H9 (cell line): ENCODE results near the gene ACADL. TPM values are rescaled to one million over a fixed set of nuclear protein-coding genes. Genes with fewer than 3 reads are reported as not detected.

Source experiments
- DNase-seq: peaks from one replicate; pipeline ENCODE4 v3.0.0-alpha.2; 2017
- H2AFZ ChIP-seq: one replicate; pipeline ENCODE4 v1.6.1; 2013; ENCODE audit warnings: mild to moderate bottlenecking, low read length, control low read depth, moderate library complexity
- H2AK5ac ChIP-seq: 2 replicates; pipeline ENCODE4 v1.6.1; 2013; ENCODE audit warnings: low read length, control low read depth, mixed read lengths; ENCODE audit not compliant: insufficient read length
- H2BK120ac ChIP-seq: one replicate; pipeline ENCODE4 v1.6.1; 2013; ENCODE audit warnings: low read depth, mild to moderate bottlenecking, low read length, control low read depth, inconsistent platforms; ENCODE audit not compliant: poor library complexity, severe bottlenecking
- H2BK12ac ChIP-seq: 2 replicates; pipeline ENCODE4 v1.6.1; 2013; ENCODE audit warnings: low read length, control low read depth, mixed read lengths, low read depth; ENCODE audit not compliant: insufficient read length
- H2BK15ac ChIP-seq: 2 replicates; pipeline ENCODE4 v1.6.1; 2013; ENCODE audit warnings: low read depth, low read length, control low read depth
- H2BK20ac ChIP-seq: one replicate; pipeline ENCODE4 v1.6.1; 2013; ENCODE audit warnings: low read depth, mild to moderate bottlenecking, low read length, control low read depth, inconsistent platforms; ENCODE audit not compliant: poor library complexity, severe bottlenecking
- H2BK5ac ChIP-seq: 2 replicates; pipeline ENCODE4 v1.6.1; 2013; ENCODE audit warnings: low read length, control low read depth, mixed read lengths; ENCODE audit not compliant: insufficient read length
- H3K14ac ChIP-seq: 2 replicates; pipeline ENCODE4 v1.6.1; 2013; ENCODE audit warnings: low read length, control low read depth; ENCODE audit not compliant: insufficient read depth
- H3K18ac ChIP-seq: 2 replicates; pipeline ENCODE4 v1.6.1; 2013; ENCODE audit warnings: low read depth, mild to moderate bottlenecking, mixed read lengths, low read length, control low read depth; ENCODE audit not compliant: insufficient read length
- H3K23ac ChIP-seq: 2 replicates; pipeline ENCODE4 v1.6.1; 2013; ENCODE audit warnings: low read length, control low read depth, mixed read lengths, low read depth; ENCODE audit not compliant: insufficient read length
- H3K23me2 ChIP-seq: 2 replicates; pipeline ENCODE4 v1.6.1; 2013; ENCODE audit warnings: low read depth, mild to moderate bottlenecking, mixed read lengths, low read length, control low read depth; ENCODE audit not compliant: insufficient read length, poor library complexity, severe bottlenecking
- H3K27ac ChIP-seq: 2 replicates; pipeline ENCODE4 v1.5.1; 2013; ENCODE audit warnings: low read length, control low read depth, mixed read lengths, low read depth; ENCODE audit not compliant: insufficient read length
- H3K27me3 ChIP-seq: 2 replicates; pipeline ENCODE4 v1.6.1; 2013; ENCODE audit warnings: low read length, control low read depth, inconsistent platforms; ENCODE audit not compliant: insufficient read depth
- H3K4ac ChIP-seq: 2 replicates; pipeline ENCODE4 v1.6.1; 2013; ENCODE audit warnings: low read depth, mild to moderate bottlenecking, control low read depth, inconsistent platforms, low read length, moderate library complexity
- H3K4me1 ChIP-seq: 2 replicates; pipeline ENCODE4 v1.6.1; 2013; ENCODE audit warnings: low read length, control low read depth, inconsistent platforms; ENCODE audit not compliant: insufficient read depth
- H3K4me2 ChIP-seq: 2 replicates; pipeline ENCODE4 v1.6.1; 2013; ENCODE audit warnings: low read length, control low read depth, mixed read lengths; ENCODE audit not compliant: insufficient read length, insufficient read depth
- H3K56ac ChIP-seq: 2 replicates; pipeline ENCODE4 v1.6.1; 2013; ENCODE audit warnings: low read depth, mild to moderate bottlenecking, mixed read lengths, low read length, control low read depth; ENCODE audit not compliant: insufficient read length
- H3K79me1 ChIP-seq: 2 replicates; pipeline ENCODE4 v1.6.1; 2013; ENCODE audit warnings: low read depth, mild to moderate bottlenecking, moderate library complexity, low read length, control low read depth, inconsistent platforms; ENCODE audit not compliant: insufficient read depth, poor library complexity, severe bottlenecking
- H3K79me2 ChIP-seq: 2 replicates; pipeline ENCODE4 v1.6.1; 2013; ENCODE audit warnings: low read length, control low read depth, inconsistent platforms; ENCODE audit not compliant: insufficient read depth
- H3K9ac ChIP-seq: 2 replicates; pipeline ENCODE4 v1.6.1; 2013; ENCODE audit warnings: low read length, control low read depth, mixed read lengths; ENCODE audit not compliant: insufficient read length; ENCODE audit errors: extremely low read depth
- H3K9me3 ChIP-seq: one replicate; pipeline ENCODE4 v1.6.1; 2013; ENCODE audit warnings: low read depth, low read length, inconsistent platforms; ENCODE audit not compliant: control insufficient read depth
- H3T11ph ChIP-seq: one replicate; pipeline ENCODE4 v1.6.1; 2013; ENCODE audit warnings: mild to moderate bottlenecking, low read length, control low read depth, inconsistent platforms
- H4K20me1 ChIP-seq: one replicate; pipeline ENCODE4 v1.6.1; 2013; ENCODE audit not compliant: control insufficient read depth, insufficient read length, insufficient read depth
- H4K5ac ChIP-seq: 2 replicates; pipeline ENCODE4 v1.6.1; 2013; ENCODE audit warnings: low read depth, mild to moderate bottlenecking, mixed read lengths, low read length, control low read depth; ENCODE audit not compliant: insufficient read length
- H4K8ac ChIP-seq: replicated peaks from 2 replicates; pipeline ENCODE4 v1.6.1; 2013; ENCODE audit warnings: low read length, control low read depth, mixed read lengths, low read depth; ENCODE audit not compliant: insufficient read length
- H4K91ac ChIP-seq: 2 replicates; pipeline ENCODE4 v1.6.1; 2013; ENCODE audit warnings: low read depth, mild to moderate bottlenecking, moderate library complexity, mixed read lengths, low read length, control low read depth; ENCODE audit not compliant: insufficient read length
- H3K27ac Mint-ChIP-seq, 3 experiments: 2 replicates in 2 of 3; 3 replicates in 1 of 3; pipeline ENCODE4 v1.8.0; 2020 to 2021; ENCODE audit warnings: mixed read lengths in 3 of 3, mild to moderate bottlenecking in 1 of 3, moderate library complexity in 1 of 3
- H3K27me3 Mint-ChIP-seq: 2 replicates; pipeline ENCODE4 v1.8.0; 2021; ENCODE audit warnings: low read depth, mild to moderate bottlenecking, moderate library complexity, mixed read lengths
- H3K36me3 Mint-ChIP-seq, 3 experiments: 2 replicates in 2 of 3; 3 replicates in 1 of 3; pipeline ENCODE4 v1.8.0; 2020 to 2021; ENCODE audit warnings: low read depth in 3 of 3, mixed read lengths in 3 of 3; ENCODE audit not compliant: insufficient read depth in 1 of 3
- H3K4me1 Mint-ChIP-seq, 2 experiments: 2 replicates each; pipeline ENCODE4 v1.8.0; 2020; ENCODE audit warnings: mixed read lengths in 2 of 2
- H3K4me3 Mint-ChIP-seq, 2 experiments: 2 replicates in 1 of 2; 3 replicates in 1 of 2; pipeline ENCODE4 v1.8.0; 2020 to 2021; ENCODE audit warnings: mild to moderate bottlenecking in 2 of 2, mixed read lengths in 2 of 2, moderate library complexity in 1 of 2
- H3K9me3 Mint-ChIP-seq, 2 experiments: 2 replicates in 1 of 2; 3 replicates in 1 of 2; pipeline ENCODE4 v1.8.0; 2020; ENCODE audit warnings: mild to moderate bottlenecking in 2 of 2, mixed read lengths in 2 of 2, moderate library complexity in 1 of 2
- WGBS: extraction: QIAGEN DNeasy Blood & Tissue Kit; methylation state at CpG from one replicate; pipeline ENCODE4 v1.1.7; 2013; ENCODE audit warnings: missing lambda C conversion rate, low lambda C conversion rate, mixed read lengths; ENCODE audit not compliant: insufficient read length; ENCODE audit errors: extremely low coverage; 5-methylcytosine and 5-hydroxymethylcytosine counted together
- total RNA-seq: library from RNA; stranded (reverse); gene quantifications from 2 replicates; pipeline ENCODE4 v1.2.1, GENCODE V29; 2021
- TF ChIP-seq, protein P1 (sequence below): fragments of 200-600 bp; sonication (generic); conservative IDR thresholded peaks from 3 replicates; pipeline ENCODE4 v1.8.0; 2021; ENCODE audit warnings: antibody characterized with exemption, mild to moderate bottlenecking

The ACADL gene
- total RNA-seq, 1 experiment from 2014 or later, result 0.26 TPM

GRCh38 chr2:210233487-210233886 is 8.2 kb upstream of the ACADL start:
- no peak overlapping the region for H2BK12ac ChIP-seq
- H4K5ac ChIP-seq, result no peak overlapping the region
- H3K4me1 ChIP-seq, result no peaks in the 10 kb centered on the region
- H3K4me2 ChIP-seq, result no peak overlapping the region
- peaks cover 7% of the 10 kb centered on the region; the same call in 1 of the 2 replicates for H3K27me3 Mint-ChIP-seq
- H2BK120ac ChIP-seq, result no peak overlapping the region
- no peak overlapping the region for H2AFZ ChIP-seq
- H3K23ac ChIP-seq, result no peak overlapping the region
- H4K20me1 ChIP-seq, result no peaks in the 10 kb centered on the region
- H2BK5ac ChIP-seq, result no peak overlapping the region
- H2AK5ac ChIP-seq, result no peak overlapping the region
- H4K8ac ChIP-seq, result no peak overlapping the region
- H3K9me3 Mint-ChIP-seq, result no peaks in the 10 kb centered on the region
- no peaks in the 10 kb centered on the region for H3K27me3 ChIP-seq
- no peaks in the 10 kb centered on the region for H3K23me2 ChIP-seq
- H3K18ac ChIP-seq, result no peak overlapping the region
- H3K79me2 ChIP-seq, result no peaks in the 10 kb centered on the region
- H3T11ph ChIP-seq, result no peak overlapping the region
- peaks cover 0 to 10% of the 10 kb centered on the region in 2 experiments; a peak in 2 of 4 replicates for H3K4me1 Mint-ChIP-seq
- H3K4me3 Mint-ChIP-seq, result no peak overlapping the region
- DNase-seq, result no peak
- no peak overlapping the region for H2BK15ac ChIP-seq
- no peak overlapping the region for H3K14ac ChIP-seq
- H3K27ac ChIP-seq, result no peak overlapping the region
- H3K79me1 ChIP-seq, result no peaks in the 10 kb centered on the region
- WGBS, result no CpG with 5 or more reads among the region's 3 CpGs
- H3K9ac ChIP-seq, result no peak overlapping the region
- no peak overlapping the region for H2BK20ac ChIP-seq
- TF ChIP-seq, protein P1, sequence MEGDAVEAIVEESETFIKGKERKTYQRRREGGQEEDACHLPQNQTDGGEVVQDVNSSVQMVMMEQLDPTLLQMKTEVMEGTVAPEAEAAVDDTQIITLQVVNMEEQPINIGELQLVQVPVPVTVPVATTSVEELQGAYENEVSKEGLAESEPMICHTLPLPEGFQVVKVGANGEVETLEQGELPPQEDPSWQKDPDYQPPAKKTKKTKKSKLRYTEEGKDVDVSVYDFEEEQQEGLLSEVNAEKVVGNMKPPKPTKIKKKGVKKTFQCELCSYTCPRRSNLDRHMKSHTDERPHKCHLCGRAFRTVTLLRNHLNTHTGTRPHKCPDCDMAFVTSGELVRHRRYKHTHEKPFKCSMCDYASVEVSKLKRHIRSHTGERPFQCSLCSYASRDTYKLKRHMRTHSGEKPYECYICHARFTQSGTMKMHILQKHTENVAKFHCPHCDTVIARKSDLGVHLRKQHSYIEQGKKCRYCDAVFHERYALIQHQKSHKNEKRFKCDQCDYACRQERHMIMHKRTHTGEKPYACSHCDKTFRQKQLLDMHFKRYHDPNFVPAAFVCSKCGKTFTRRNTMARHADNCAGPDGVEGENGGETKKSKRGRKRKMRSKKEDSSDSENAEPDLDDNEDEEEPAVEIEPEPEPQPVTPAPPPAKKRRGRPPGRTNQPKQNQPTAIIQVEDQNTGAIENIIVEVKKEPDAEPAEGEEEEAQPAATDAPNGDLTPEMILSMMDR, result no peak
- H3K27ac Mint-ChIP-seq, result no peak overlapping the region
- no peaks in the 10 kb centered on the region for H3K9me3 ChIP-seq
- H4K91ac ChIP-seq, result no peak overlapping the region
- H3K56ac ChIP-seq, result no peak overlapping the region
- no peak overlapping the region for H3K4ac ChIP-seq
- no peaks in the 10 kb centered on the region; a peak in 1 of 7 replicates for H3K36me3 Mint-ChIP-seq
